Activated CD8-positive, alpha-beta T cell treated with anti-CD3 and anti-CD28 coated beads for 36 hours (primary cell): ENCODE results near the gene FAM167B. TPM values are rescaled to one million over a fixed set of nuclear protein-coding genes. Genes with fewer than 3 reads are reported as not detected.

Source experiments
- ATAC-seq: fragments of 200-7000 bp; cut with Tn5 transposase; one replicate; pipeline ENCODE4 v1.10.0; 2021; ENCODE audit warnings: mild to moderate bottlenecking, moderate library complexity
- CTCF ChIA-PET: fragments of 350-600 bp; sonication (Branson Sonifier 250); formaldehyde crosslinking; loops from one replicate; lab custom pipeline; 2021; ENCODE audit warnings: antibody characterized with exemption; lab: Charles Lee
- POLR2A ChIA-PET: fragments of 350-600 bp; sonication (Branson Sonifier 250); formaldehyde crosslinking; loops from one replicate; lab custom pipeline; 2021; ENCODE audit warnings: antibody characterized with exemption; lab: Charles Lee
- DNase-seq: peaks from one replicate; pipeline ENCODE4 v3.0.0-alpha.2; 2020
- H3K27ac Mint-ChIP-seq: one replicate; pipeline ENCODE4 v1.8.0; 2021; ENCODE audit warnings: mild to moderate bottlenecking, mixed read lengths
- H3K27me3 Mint-ChIP-seq: one replicate; pipeline ENCODE4 v1.8.0; 2021; ENCODE audit warnings: mixed read lengths
- H3K36me3 Mint-ChIP-seq: one replicate; pipeline ENCODE4 v1.8.0; 2021; ENCODE audit warnings: low read depth, mixed read lengths
- H3K4me1 Mint-ChIP-seq: one replicate; pipeline ENCODE4 v1.8.0; 2021; ENCODE audit warnings: low read depth, mixed read lengths
- H3K4me3 Mint-ChIP-seq: one replicate; pipeline ENCODE4 v1.8.0; 2021; ENCODE audit warnings: mild to moderate bottlenecking, moderate library complexity, mixed read lengths
- H3K9me3 Mint-ChIP-seq: one replicate; pipeline ENCODE4 v1.8.0; 2021; ENCODE audit warnings: mixed read lengths
- CTCF ChIP-seq: fragments of 200-600 bp; IDR thresholded peaks from one replicate; pipeline ENCODE4 v1.8.0; 2022; ENCODE audit warnings: antibody characterized with exemption, mild to moderate bottlenecking
- intact Hi-C: fragments of 100-400 bp; cut with micrococcal nuclease; formaldehyde crosslinking; loops from one replicate; pipeline ENCODE4 v1.10.0; 2022
- total RNA-seq, 2 experiments: library from RNA; stranded (reverse); gene quantifications; one replicate each; pipeline ENCODE4 v1.2.3, GENCODE V29; 2021

The FAM167B gene
- total RNA-seq, 2 experiments from 2014 or later: 0.38 to 0.89 TPM

- H3K27ac Mint-ChIP-seq: peak overlapping the region; percentile 91
Observed at GRCh38 chr1:32199717-32200072, 47.3 kb upstream of the FAM167B start.

GRCh38 chr1:32200226-32201010, 46.6 kb upstream of the FAM167B start, which contains the start of gene CCDC28B:
Gene CCDC28B, plus strand, starts transcription at chr1:32200595. Its CDS starts 1,341 bp downstream, at chr1:32201936.
- H3K36me3 Mint-ChIP-seq: peaks cover 21% of the 10 kb centered on the region
- peak; percentile 48 for ATAC-seq
- no peak for TF ChIP-seq CTCF

More at GRCh38 chr1:32199717-32200072, 47.3 kb upstream of the FAM167B start:
- TF ChIP-seq CTCF: no peak
- POLR2A ChIA-PET: interaction anchor here (0.6 to 11.9 kb wide), 8 partner anchors 7 to 136 kb away, joined by 3 to 141 read pairs (median 6); partner anchors contain the start of genes HDAC1, IQCC, LCK and MARCKSL1
- Mint-ChIP-seq H3K4me3 (peak overlapping the region; percentile 80), H3K4me1 (peaks cover 63% of the 10 kb centered on the region), H3K36me3 (peaks cover 25% of the 10 kb centered on the region), H3K9me3 (no peaks in the 10 kb centered on the region), H3K27me3 (no peaks in the 10 kb centered on the region)
- CTCF ChIA-PET: interaction anchor here (1.5 to 2.0 kb wide), 3 partner anchors 48 to 410 kb away, joined by 4 to 7 read pairs (median 6); partner anchors contain the start of gene FAM167B
- DNase-seq (no peak), ATAC-seq (no peak)
- intact Hi-C loops: no loop called here

GRCh38 chr1:32201011-32201855, 45.8 kb upstream of the FAM167B start:
- ATAC-seq: peak; percentile 66
- ChIA-PET CTCF (interaction anchor here (0.7 to 8.1 kb wide), 8 partner anchors 9 to 412 kb away, joined by 3 to 44 read pairs (median 6); partner anchors contain the start of gene FAM167B), POLR2A (interaction anchor here (0.6 to 11.9 kb wide), 19 partner anchors 8 to 193 kb away, joined by 3 to 141 read pairs (median 4); partner anchors contain the start of genes BSDC1, KPNA6, LCK and TXLNA)
- Mint-ChIP-seq H3K27ac (peak overlapping the region; percentile 91), H3K4me1 (peaks cover 51% of the 10 kb centered on the region), H3K36me3 (peaks cover 18% of the 10 kb centered on the region), H3K27me3 (no peaks in the 10 kb centered on the region), H3K9me3 (no peaks in the 10 kb centered on the region), H3K4me3 (peak overlapping the region; percentile 80)
- intact Hi-C loops: no loop called here
- peak; percentile 94 for DNase-seq
- no peak for TF ChIP-seq CTCF

More at GRCh38 chr1:32200226-32201010, 46.6 kb upstream of the FAM167B start, which contains the start of gene CCDC28B:
- Mint-ChIP-seq H3K4me1 (peaks cover 57% of the 10 kb centered on the region), H3K4me3 (peak within 1 kb of the TSS; percentile 80), H3K27ac (peak within 1 kb of the TSS; percentile 91), H3K9me3 (no peaks in the 10 kb centered on the region), H3K27me3 (no peaks in the 10 kb centered on the region)
- intact Hi-C loops: no loop called here
- POLR2A ChIA-PET: interaction anchor here (0.6 to 11.9 kb wide), 16 partner anchors 9 to 194 kb away, joined by 3 to 141 read pairs (median 4); partner anchors contain the start of genes BSDC1, HDAC1, LCK and MARCKSL1
- DNase-seq: peak; percentile 80
- CTCF ChIA-PET: interaction anchor here (0.7 to 8.1 kb wide), 6 partner anchors 12 to 411 kb away, joined by 3 to 44 read pairs (median 5); partner anchors contain the start of gene FAM167B

GRCh38 chr1:32204943-32205361, 42.1 kb upstream of the FAM167B start:
- peaks cover 18% of the 10 kb centered on the region for H3K36me3 Mint-ChIP-seq
- ATAC-seq (no peak), DNase-seq (no peak)
- peaks cover 30% of the 10 kb centered on the region for H3K4me1 Mint-ChIP-seq
- intact Hi-C loops: no loop called here
- H3K4me3 Mint-ChIP-seq: peak overlapping the region; percentile 90
- ChIA-PET CTCF (interaction anchor here (1.2 to 8.1 kb wide), 3 partner anchors 11 to 43 kb away, joined by 6 to 44 read pairs (median 7); no protein-coding TSS in a partner anchor), POLR2A (interaction anchor here (1.0 to 4.1 kb wide), 8 partner anchors 8 to 141 kb away, joined by 3 to 35 read pairs (median 6); partner anchors contain the start of gene LCK)
- no peaks in the 10 kb centered on the region for H3K27me3 Mint-ChIP-seq
- no peak overlapping the region for H3K27ac Mint-ChIP-seq
- H3K9me3 Mint-ChIP-seq: no peaks in the 10 kb centered on the region
- TF ChIP-seq CTCF: no peak
